Suppressor macrophage treated with lipopolysaccharide for 4 hours (primary cell): ENCODE measurements around the gene SLC4A8.
"Not testable (repeated sequence)": the region's sequence is repeated elsewhere in the genome, so short reads cannot be mapped to it uniquely, and the experiment has no call there.

Experiments
- DNase-seq: peaks from one replicate; pipeline ENCODE4 v3.0.0-alpha.2; 2020

SLC4A8 gene

DNA sequence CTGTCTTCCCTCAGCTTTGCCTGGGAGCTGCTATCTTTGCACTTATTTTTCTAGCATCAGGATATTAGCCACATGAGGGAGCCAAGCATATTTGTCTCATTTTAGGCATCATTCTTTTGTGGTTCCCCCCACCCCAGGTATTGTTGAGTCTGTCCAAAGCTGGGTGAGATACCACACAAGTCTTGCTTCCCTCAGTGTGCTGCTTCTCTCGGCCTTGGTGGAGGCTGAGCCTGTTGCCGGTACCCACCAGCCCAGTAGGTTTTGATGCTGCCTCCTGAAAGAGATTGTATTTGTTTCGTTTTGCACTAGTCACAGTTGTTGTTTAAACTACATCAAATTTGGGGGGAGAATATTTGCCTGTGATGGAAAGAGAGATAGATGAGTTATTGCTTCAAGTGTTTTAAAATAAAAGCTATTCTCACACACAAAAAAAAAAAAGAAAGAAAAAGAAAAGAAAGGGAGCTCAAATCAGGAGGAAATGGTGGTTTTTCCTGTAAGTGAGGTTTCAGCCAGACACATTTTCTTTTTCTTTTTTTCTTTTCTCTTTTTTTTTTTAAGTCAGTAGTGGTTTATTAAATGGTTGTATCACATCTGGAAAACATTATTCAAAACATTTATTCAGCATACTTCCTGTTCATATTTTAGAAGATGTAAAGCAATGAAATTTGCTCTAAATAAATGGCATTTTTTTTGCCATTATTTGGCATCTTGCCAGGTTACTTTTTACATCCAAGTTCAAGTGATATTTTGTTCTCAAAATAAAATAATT lies 58.5 kb downstream of the SLC4A8 start:
- DNase-seq, result no peak

- DNase-seq, result no peak
These were observed 59.5 kb downstream of the SLC4A8 start for GRCh38 chr12:51484119-51484518.

GRCh38 chr12:51488281-51488680 lies 63.6 kb downstream of the SLC4A8 start:
- no peak for DNase-seq

DNA sequence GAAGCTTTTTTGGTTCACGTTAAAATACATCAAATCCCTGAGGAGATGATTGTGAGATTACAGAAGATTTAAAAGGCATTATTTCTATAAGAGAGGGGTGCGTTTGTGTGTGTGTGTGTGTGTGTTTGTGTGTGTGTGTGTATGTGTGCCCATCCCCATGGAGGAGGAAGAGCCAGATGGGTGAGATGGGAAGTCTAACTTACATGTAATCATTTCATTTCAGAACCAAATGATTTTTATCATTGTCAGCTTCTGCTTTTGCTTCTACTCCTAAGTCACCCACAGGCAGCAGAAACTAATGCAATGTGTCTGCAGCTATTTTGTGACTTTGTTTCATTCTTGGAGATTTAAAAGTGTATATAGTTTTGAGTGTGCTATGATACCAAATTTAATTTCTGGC lies 68.7 kb downstream of the SLC4A8 start:
- DNase-seq, result no peak

GRCh38 chr12:51496895-51497294 lies 72.3 kb downstream of the SLC4A8 start:
- peak; percentile 66 for DNase-seq

- no peak for DNase-seq
These were observed 80.2 kb downstream of the SLC4A8 start for GRCh38 chr12:51504851-51505250.

- no peak for DNase-seq
These were observed 80.9 kb downstream of the SLC4A8 start for GRCh38 chr12:51505360-51506105.

- no peak for DNase-seq
These were observed 82.5 kb downstream of the SLC4A8 start for GRCh38 chr12:51507178-51507577.

DNA sequence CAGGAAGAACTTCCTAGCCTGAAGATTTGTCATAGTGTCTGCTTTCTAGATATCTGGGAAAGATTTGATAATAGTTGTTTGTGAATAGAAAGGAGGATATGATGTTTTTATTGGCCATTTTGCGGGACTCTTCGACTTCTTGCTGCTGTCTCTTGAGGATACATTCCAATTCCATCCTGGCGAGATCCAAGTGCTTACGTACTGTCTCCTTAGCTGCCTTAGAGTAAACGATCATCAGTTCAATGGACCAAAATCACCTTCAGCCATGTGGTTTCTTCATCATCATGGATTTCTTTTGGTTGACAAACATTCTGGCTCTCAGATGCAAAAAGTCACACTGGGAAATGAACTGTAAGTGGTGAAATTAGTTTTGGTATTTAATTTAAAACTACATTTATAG lies 83.7 kb downstream of the SLC4A8 start:
- DNase-seq, result no peak

DNA sequence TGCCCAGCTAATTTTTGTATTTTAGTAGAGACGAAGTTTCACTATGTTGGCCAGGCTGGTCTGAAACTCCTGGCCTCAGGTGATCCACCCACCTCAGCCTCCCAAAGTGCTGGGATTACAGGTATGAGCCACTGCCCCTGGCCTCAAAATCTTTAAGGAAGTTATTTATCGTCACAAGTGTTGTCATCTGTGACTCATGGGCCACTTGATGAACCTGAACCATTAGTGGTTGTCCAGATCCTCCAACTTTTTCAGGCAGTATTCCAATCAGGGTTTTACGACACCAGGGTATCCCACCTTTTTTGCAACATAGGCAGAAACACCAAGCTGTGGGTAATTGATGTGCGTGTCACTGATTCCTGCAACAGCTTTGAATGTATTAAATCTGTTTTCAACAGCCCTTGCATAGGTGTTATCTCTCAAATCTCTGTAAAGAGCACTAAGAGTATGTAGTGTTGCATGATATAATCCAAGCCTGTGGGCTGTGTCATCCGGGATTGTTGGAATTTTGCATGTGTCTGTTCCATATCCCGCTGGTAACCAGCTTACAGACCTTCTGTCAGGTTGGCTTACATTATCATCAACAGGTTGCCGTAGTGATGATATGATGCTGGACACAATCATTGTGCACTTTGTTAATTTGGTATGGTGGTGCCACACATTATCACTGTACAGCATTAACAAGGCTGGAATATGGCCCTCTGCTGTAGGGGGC lies 87.1 kb downstream of the SLC4A8 start:
- DNase-seq, result no peak

DNA sequence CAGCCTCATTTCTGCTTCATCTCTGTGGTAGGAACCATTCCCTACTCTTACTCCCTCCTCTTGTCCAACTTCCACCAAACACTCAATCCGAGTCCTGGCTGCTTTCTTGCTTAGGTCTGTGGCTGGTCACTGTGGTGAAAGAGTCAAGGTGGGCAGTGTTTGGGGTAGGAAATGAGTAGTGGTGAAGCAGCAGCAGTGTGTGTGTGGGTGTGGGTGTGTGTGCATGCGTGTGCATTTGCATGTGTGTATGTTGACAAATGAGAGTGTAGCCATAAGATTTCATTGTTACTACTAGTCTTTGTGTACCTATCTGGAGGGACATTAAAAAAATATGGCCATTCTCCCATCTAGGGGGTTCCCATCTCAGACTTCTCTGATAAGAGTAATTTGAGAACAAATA lies 87.8 kb downstream of the SLC4A8 start:
- no peak for DNase-seq

GRCh38 chr12:51515037-51515436 lies 90.4 kb downstream of the SLC4A8 start:
- not testable (repeated sequence) for DNase-seq

- DNase-seq, result no peak
These were observed 92.7 kb downstream of the SLC4A8 start for GRCh38 chr12:51517316-51517715.

GRCh38 chr12:51517800-51518199 lies 93.2 kb downstream of the SLC4A8 start:
- DNase-seq, result no peak

DNA sequence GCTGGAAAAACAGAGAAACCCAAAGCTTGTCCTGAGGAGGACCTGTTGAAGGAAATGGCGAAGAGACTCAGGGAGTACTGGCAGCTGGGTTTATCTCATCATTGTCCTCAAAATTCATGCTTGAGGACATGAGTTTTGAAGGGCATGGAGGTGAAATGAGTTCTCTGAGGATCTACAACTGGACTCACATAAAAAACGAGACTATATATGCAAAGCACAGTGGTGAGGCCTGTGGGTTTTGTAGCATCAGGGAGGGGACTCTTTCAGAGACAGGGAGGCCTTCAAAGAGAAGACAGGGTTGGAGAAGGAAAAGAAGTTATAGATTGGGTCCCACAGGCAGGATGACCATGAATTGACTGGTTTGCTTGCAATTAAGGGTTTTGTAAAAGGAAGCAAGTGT lies 95.1 kb downstream of the SLC4A8 start:
- DNase-seq, result no peak

GRCh38 chr12:51520576-51521325 lies 96.1 kb downstream of the SLC4A8 start:
- no peak for DNase-seq

DNA sequence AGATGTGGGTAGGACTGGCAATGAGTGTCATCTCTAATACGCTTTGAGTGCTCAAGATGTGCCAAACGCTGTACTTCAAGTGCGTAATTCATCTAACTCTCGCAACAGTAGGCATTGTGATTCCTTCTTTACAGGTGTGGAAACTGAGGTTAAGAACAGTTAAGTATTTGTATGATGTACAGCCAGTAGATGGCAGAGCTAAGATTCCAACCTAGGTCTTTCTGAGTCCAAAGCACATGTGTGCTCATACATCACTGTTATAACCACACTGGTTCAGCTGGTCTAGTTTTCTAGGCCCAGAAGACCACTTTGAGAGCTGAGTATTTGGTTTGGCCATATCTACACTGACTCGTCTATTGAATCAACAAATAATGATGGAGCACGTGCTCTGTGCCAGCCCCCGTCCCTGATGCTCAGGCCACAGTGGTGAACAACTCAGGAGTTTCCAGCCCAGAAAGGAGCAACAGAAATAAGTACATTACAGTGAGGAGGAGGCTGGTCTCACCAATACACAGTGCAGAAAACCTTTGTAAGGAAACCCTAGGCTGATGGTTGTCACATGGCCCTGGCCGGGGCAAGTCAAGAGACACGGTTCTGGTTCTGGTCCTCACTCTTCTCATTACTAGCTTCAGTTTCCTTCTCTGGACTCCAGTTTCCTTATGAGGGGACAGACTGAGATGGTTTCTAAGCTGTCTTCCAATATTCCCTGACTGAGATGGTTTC lies 97.1 kb downstream of the SLC4A8 start:
- DNase-seq, result no peak

DNA sequence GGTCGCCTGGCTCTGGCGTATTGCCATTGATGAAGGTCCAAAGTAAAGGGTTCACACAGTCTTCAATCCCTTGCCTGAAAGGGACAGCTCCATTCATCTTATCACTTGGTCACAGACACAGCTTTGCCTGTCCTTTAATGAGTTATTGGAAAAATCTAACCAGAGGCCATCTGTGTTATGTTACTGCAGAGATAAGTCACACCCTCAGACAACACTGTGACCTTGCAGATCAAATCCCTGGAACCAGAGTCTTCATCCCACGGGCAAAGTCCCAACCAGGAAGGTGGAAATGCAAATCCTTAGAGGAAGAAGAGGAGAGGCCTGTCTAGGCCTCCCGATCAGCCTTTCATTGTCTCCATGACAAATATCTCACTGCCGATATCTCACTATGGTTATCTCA lies 98.1 kb downstream of the SLC4A8 start:
- no peak for DNase-seq

DNA sequence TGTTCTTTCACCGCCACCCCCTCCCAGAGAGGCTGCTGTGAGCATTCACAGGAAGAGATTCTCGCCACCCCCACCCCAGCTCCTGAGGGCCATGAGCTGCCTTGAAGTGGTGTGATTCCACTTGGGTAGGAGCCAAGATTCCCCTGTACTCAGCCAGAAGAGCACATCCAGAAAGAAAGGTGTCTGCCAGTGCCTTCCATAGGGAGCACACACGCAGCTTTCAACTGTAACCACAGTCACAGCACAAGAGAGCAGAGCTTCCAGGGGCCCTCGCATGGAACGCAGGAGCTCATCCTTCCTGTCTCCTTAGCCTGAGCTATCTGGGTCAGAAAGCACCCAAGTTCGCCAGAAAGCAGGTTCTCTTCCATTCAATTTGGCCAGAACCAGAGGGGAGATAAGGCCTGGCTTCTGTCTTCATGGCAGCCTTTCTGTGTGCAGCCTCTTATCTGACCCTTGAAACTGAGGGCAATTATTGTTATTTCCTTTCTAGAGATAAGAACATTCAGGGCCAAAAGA lies 99.8 kb downstream of the SLC4A8 start:
- no peak for DNase-seq

- no peak for DNase-seq
These were observed 100.9 kb downstream of the SLC4A8 start for GRCh38 chr12:51525518-51525917.

DNA sequence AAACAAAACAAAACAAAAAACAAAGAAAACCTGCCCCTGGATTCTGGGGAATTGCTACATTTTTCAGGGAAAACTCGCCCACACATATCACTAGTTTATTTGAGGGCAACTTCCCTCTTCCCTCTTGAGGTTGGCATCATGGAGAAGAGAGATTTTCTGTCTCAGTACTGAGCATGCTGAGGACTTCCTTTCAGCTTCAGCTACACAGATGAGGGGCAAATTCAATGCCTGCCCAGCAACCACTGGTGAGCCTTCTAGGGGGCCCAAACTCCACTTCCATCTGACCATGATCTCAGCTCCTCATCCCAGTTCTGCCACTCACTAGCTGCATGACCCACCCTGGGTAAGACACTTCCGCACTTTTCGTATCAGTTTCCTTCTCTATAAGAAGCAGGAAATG lies 103.3 kb downstream of the SLC4A8 start:
- DNase-seq, result peak; percentile 39
